GM19328 (cell line): ENCODE measurements around the gene ZNF750.

ENCODE experiments used
- ATAC-seq: cut with Tn5 transposase; IDR thresholded peaks from one replicate; pipeline ENCODE4 v1.9.1; 2021; ENCODE audit warnings: mild to moderate bottlenecking, moderate library complexity; ENCODE audit not compliant: unreplicated experiment

ZNF750 gene

GRCh38 chr17:82873521-82873920 is 33.7 kb upstream of the ZNF750 start:
- ATAC-seq = no peak

- ATAC-seq = no peak
These were observed 33.0 kb upstream of the ZNF750 start for GRCh38 chr17:82872591-82873520.

- ATAC-seq = no peak
These were observed 32.1 kb upstream of the ZNF750 start for GRCh38 chr17:82871776-82872561.

- no peak for ATAC-seq
These were observed 31.4 kb upstream of the ZNF750 start for GRCh38 chr17:82871056-82871775.

GRCh38 chr17:82870541-82870940 is 30.7 kb upstream of the ZNF750 start:
- ATAC-seq = no peak

- no peak for ATAC-seq
These were observed 30.3 kb upstream of the ZNF750 start for GRCh38 chr17:82870091-82870491.

- ATAC-seq = no peak
These were observed 29.7 kb upstream of the ZNF750 start for GRCh38 chr17:82869536-82869935.

- ATAC-seq = no peak
These were observed 28.9 kb upstream of the ZNF750 start for GRCh38 chr17:82868715-82869131.

- ATAC-seq = no peak
These were observed 28.0 kb upstream of the ZNF750 start for GRCh38 chr17:82867763-82868325.

- no peak for ATAC-seq
These were observed 26.9 kb upstream of the ZNF750 start for GRCh38 chr17:82866590-82867191.

GRCh38 chr17:82865774-82866395 is 26.1 kb upstream of the ZNF750 start:
- no peak for ATAC-seq

GRCh38 chr17:82865274-82865673 is 25.5 kb upstream of the ZNF750 start:
- no peak for ATAC-seq

GRCh38 chr17:82864713-82865248 is 25.0 kb upstream of the ZNF750 start:
- no peak for ATAC-seq

- ATAC-seq = peak; percentile 81
These were observed 24.3 kb upstream of the ZNF750 start for GRCh38 chr17:82863941-82864712.

GRCh38 chr17:82863383-82863940 is 23.6 kb upstream of the ZNF750 start:
- ATAC-seq = no peak

- no peak for ATAC-seq
These were observed 23.0 kb upstream of the ZNF750 start for GRCh38 chr17:82862737-82863382.

GRCh38 chr17:82862191-82862590 is 22.4 kb upstream of the ZNF750 start:
- no peak for ATAC-seq

- no peak for ATAC-seq
These were observed 21.6 kb upstream of the ZNF750 start for GRCh38 chr17:82861393-82861775.
